Measurements from ENCODE around the gene TNFRSF11A.
A peak's percentile ranks its signal among the peaks of the same experiment; 100 is the strongest.

Gene TNFRSF11A

DNA sequence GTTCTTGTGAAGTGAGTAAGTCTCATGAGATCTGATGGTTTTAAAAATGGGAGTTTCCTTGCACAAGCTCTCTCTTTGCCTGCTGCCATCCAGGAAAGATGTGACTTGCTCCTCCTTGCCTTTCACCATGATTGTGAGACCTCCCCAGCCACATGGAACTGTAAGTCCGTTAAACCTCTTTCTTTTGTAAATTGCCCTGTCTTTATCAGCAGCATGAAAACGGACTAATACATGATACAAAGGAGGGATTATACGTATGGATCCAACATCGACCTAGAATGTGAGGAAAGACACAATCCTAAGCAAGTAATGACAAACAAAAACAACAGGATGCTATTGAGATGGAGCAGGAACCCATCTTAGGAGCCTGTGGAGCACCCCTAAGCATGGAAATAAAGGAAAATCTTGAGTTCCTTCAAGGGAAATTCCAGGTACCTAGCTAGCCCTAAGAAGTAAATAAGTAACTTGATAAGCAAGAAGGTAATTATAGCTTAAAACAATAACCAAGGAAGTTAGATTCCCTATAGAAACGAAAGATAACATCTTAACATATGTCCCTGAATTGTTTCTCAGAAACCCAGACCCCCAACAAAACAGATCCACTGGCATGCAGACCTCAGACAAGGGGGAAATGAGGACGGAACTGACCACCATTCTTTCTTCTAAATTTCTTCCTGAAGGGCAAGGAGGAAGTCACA lies 1.5 kb upstream of the TNFRSF11A start:
- TF ChIP-seq EP300 (IDR thresholded peaks at IDR 0.05; ENCODE audit: borderline replicate concordance) (no peak), RAD21 (IDR thresholded peaks at IDR 0.05; ENCODE audit: low read depth) (no peak), TCF12 (IDR thresholded peaks at IDR 0.05; ENCODE audit: low read depth) (no peak), ZBTB7A (IDR thresholded peaks at IDR 0.05; ENCODE audit: low read depth) (no peak), USF1 (IDR thresholded peaks at IDR 0.05) (no peak), TAF1 (IDR thresholded peaks at IDR 0.05; ENCODE audit: low read depth) (no peak), FOXM1 (IDR thresholded peaks at IDR 0.05; ENCODE audit: borderline replicate concordance, low read depth) (no peak), YY1 (IDR thresholded peaks at IDR 0.05; ENCODE audit: low read depth) (no peak), CREB1 (IDR thresholded peaks at IDR 0.05; ENCODE audit: low read depth) (no peak), CEBPB (IDR thresholded peaks at IDR 0.05) (no peak), TEAD4 (IDR thresholded peaks at IDR 0.05) (no peak), MAX (IDR thresholded peaks at IDR 0.05) (no peak), NFIC (IDR thresholded peaks at IDR 0.05) (no peak), EGR1 (IDR thresholded peaks at IDR 0.05) (no peak)
- TF ChIP-seq, protein P1, sequence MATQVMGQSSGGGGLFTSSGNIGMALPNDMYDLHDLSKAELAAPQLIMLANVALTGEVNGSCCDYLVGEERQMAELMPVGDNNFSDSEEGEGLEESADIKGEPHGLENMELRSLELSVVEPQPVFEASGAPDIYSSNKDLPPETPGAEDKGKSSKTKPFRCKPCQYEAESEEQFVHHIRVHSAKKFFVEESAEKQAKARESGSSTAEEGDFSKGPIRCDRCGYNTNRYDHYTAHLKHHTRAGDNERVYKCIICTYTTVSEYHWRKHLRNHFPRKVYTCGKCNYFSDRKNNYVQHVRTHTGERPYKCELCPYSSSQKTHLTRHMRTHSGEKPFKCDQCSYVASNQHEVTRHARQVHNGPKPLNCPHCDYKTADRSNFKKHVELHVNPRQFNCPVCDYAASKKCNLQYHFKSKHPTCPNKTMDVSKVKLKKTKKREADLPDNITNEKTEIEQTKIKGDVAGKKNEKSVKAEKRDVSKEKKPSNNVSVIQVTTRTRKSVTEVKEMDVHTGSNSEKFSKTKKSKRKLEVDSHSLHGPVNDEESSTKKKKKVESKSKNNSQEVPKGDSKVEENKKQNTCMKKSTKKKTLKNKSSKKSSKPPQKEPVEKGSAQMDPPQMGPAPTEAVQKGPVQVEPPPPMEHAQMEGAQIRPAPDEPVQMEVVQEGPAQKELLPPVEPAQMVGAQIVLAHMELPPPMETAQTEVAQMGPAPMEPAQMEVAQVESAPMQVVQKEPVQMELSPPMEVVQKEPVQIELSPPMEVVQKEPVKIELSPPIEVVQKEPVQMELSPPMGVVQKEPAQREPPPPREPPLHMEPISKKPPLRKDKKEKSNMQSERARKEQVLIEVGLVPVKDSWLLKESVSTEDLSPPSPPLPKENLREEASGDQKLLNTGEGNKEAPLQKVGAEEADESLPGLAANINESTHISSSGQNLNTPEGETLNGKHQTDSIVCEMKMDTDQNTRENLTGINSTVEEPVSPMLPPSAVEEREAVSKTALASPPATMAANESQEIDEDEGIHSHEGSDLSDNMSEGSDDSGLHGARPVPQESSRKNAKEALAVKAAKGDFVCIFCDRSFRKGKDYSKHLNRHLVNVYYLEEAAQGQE (IDR thresholded peaks at IDR 0.05; ENCODE audit: low read depth): no peak

DNA sequence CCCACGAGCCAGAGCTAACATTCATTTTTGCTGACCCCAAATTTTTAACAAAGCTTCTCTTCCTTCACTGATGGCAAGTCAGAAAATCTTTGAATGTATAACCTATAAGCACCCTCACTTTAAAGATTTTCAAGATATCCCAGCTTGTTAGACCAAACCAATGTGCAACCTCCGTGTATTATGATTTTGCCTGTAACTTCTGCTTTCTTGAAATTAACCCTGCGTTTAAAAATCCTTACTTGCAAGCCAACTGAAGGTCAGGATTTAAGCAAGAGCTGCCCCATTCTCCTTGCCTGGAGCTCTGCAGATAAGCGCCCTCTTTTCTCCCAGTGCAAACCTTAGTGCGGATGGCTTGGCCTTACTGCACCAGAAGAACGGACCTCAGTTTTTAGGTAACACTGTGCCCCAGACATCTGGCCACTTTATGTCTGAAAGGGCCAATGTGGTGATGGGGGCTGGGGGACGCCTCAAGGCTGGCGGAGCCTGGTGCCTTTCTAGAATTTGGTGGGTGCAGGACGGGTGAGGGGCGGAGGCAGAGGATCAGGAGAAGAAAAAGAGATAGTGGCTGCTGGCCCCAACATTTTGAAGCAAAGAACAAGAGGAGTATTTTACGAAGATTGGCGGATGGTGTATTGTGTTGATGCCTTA lies 805 bp upstream of the TNFRSF11A start:
- TF ChIP-seq CREB1 (IDR thresholded peaks at IDR 0.05; ENCODE audit: low read depth) (no peak), TAF1 (IDR thresholded peaks at IDR 0.05; ENCODE audit: low read depth) (no peak), EGR1 (IDR thresholded peaks at IDR 0.05) (no peak), RAD21 (IDR thresholded peaks at IDR 0.05; ENCODE audit: low read depth) (no peak), YY1 (IDR thresholded peaks at IDR 0.05; ENCODE audit: low read depth) (no peak), ZBTB7A (IDR thresholded peaks at IDR 0.05; ENCODE audit: low read depth) (no peak), MAX (IDR thresholded peaks at IDR 0.05) (no peak), TEAD4 (IDR thresholded peaks at IDR 0.05) (no peak), FOXM1 (IDR thresholded peaks at IDR 0.05; ENCODE audit: borderline replicate concordance, low read depth) (no peak), USF1 (IDR thresholded peaks at IDR 0.05) (no peak), EP300 (IDR thresholded peaks at IDR 0.05; ENCODE audit: borderline replicate concordance) (no peak), NFIC (IDR thresholded peaks at IDR 0.05) (no peak), CEBPB (IDR thresholded peaks at IDR 0.05) (no peak), TCF12 (IDR thresholded peaks at IDR 0.05; ENCODE audit: low read depth) (no peak)
- TF ChIP-seq, protein P1 (IDR thresholded peaks at IDR 0.05; ENCODE audit: low read depth): no peak

DNA sequence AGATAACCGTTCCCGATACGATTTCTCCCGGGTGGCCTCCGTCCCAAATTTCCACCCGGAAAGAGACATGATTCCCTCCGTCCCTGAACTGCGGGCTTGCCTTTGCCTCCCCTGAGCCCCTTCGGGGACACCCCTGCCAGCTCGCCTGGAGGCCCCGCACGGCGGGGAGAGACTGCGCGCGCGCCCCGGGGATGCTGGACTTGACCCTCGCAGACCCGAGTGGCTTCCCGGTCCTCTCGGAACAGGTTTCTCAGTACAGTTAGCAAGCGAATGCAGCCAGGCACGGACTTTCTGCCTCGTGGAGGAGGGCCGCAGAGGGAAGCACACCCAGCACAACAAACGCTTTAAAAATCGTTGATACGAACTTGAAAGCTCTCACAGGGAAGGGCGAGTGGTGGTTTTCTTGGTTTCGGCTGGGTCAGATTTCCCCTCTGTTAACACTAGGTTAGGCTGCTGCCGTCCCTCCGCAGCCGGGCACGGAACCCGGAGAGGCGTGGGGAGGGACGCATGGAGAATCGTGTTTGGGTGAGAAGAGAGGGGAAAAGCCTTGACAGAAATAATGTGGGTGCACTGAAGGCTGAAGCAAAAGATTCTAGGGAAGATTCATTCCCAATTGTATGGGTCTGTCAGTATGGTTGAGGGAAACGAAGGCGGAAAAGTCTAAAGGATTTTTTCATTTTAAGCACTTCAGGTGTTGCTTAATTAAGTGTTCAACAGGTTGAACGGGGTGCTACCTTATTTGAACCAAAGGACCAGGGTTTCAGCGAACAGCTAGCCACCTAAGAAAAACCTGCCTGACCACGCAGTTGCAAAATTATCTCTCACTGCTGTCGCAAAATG lies 916 bp downstream of the TNFRSF11A start:
- TF ChIP-seq ZBTB7A (IDR thresholded peaks at IDR 0.05; ENCODE audit: low read depth): 0 out of 2 replicates have a peak, but pooled peaks have one; percentile 26
- TF ChIP-seq, protein P1 (IDR thresholded peaks at IDR 0.05; ENCODE audit: low read depth): no peak

Data from Ishikawa (cell line).